Activated CD4-positive, alpha-beta T cell treated with anti-CD3 and anti-CD28 coated beads for 36 hours (primary cell): Measurements from ENCODE around the gene KCNMB2. TPM values are rescaled to one million over a fixed set of nuclear protein-coding genes. Genes with fewer than 3 reads are reported as not detected.

Source experiments
- ATAC-seq: fragments of 200-7000 bp; cut with Tn5 transposase; one replicate; pipeline ENCODE4 v1.10.0; 2021; ENCODE audit warnings: mild to moderate bottlenecking, moderate library complexity
- CTCF ChIA-PET: fragments of 350-600 bp; sonication (Branson Sonifier 250); formaldehyde crosslinking; loops from one replicate; lab custom pipeline; 2021; ENCODE audit warnings: antibody characterized with exemption; lab: Charles Lee
- POLR2A ChIA-PET: fragments of 350-600 bp; sonication (Branson Sonifier 250); formaldehyde crosslinking; loops from one replicate; lab custom pipeline; 2021; ENCODE audit warnings: antibody characterized with exemption, inconsistent platforms; lab: Charles Lee
- DNase-seq: peaks from one replicate; pipeline ENCODE4 v3.0.0-alpha.2; 2020
- H3K27ac Mint-ChIP-seq: one replicate; pipeline ENCODE4 v1.8.0; 2021; ENCODE audit warnings: mixed read lengths
- H3K27me3 Mint-ChIP-seq: one replicate; pipeline ENCODE4 v1.8.0; 2021; ENCODE audit warnings: mixed read lengths
- H3K36me3 Mint-ChIP-seq: one replicate; pipeline ENCODE4 v1.8.0; 2021; ENCODE audit warnings: low read depth, mixed read lengths
- H3K4me1 Mint-ChIP-seq: one replicate; pipeline ENCODE4 v1.8.0; 2021; ENCODE audit warnings: mixed read lengths
- H3K4me3 Mint-ChIP-seq: one replicate; pipeline ENCODE4 v1.8.0; 2021; ENCODE audit warnings: mild to moderate bottlenecking, moderate library complexity, mixed read lengths
- H3K9me3 Mint-ChIP-seq: one replicate; pipeline ENCODE4 v1.8.0; 2021; ENCODE audit warnings: low read depth, mixed read lengths
- intact Hi-C, 2 experiments: fragments of 100-400 bp; cut with DNase I in 1 of 2; cut with micrococcal nuclease in 1 of 2; formaldehyde crosslinking; loops; one replicate each; pipeline versions ENCODE4 v1.14.2 to v1.15.1; 2022 to 2024; cut with DNase I, micrococcal nuclease
- total RNA-seq, 2 experiments: library from RNA; stranded (reverse); gene quantifications; one replicate each; pipeline ENCODE4 v1.2.3, GENCODE V29; 2021

The KCNMB2 gene
- total RNA-seq, 2 experiments from 2014 or later = not detected

DNA sequence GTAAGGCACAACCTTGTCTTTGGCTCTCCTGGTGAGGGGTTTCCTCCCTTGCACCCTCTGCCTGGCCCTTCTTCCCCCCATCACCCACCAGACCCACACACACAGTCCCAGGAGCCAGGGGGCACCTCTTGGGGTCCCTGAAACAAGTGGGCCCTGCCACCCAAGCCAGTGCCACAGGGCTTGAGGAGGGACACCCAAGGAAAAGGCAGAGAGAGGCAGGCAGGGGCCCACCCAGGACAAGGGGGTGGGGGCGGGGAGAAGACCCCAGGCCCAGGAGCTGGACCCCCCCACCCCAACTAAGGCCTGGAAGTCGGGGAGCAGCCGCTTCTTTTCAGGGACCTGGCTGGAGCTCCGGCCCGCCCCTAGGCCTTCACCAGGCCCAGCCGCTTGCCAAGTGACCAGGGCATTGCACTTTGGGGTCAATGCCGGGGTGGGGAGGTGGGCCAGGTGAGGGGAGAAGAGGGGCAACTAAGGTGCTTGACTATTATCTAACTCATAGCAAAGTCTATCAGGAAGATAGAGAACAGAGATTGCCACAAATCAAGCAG, 88.9 kb downstream of the KCNMB2 start:
- intact Hi-C loops = no loop called here
- Mint-ChIP-seq H3K9me3 (no peaks in the 10 kb centered on the region), H3K27me3 (no peaks in the 10 kb centered on the region), H3K4me3 (no peak overlapping the region), H3K4me1 (no peaks in the 10 kb centered on the region), H3K27ac (no peak overlapping the region), H3K36me3 (no peaks in the 10 kb centered on the region)
- POLR2A ChIA-PET = no interaction called here
- CTCF ChIA-PET = no interaction called here
- no peak for ATAC-seq
- no peak for DNase-seq

- Mint-ChIP-seq H3K36me3 (no peaks in the 10 kb centered on the region), H3K27ac (no peak overlapping the region), H3K27me3 (no peaks in the 10 kb centered on the region), H3K4me1 (no peaks in the 10 kb centered on the region), H3K9me3 (no peaks in the 10 kb centered on the region), H3K4me3 (no peak overlapping the region)
- no peak for ATAC-seq
- ChIA-PET POLR2A (no interaction called here), CTCF (no interaction called here)
- intact Hi-C loops = no loop called here
- DNase-seq = no peak
Observed at GRCh38 chr3:178628037-178628436, 91.8 kb downstream of the KCNMB2 start.

DNA sequence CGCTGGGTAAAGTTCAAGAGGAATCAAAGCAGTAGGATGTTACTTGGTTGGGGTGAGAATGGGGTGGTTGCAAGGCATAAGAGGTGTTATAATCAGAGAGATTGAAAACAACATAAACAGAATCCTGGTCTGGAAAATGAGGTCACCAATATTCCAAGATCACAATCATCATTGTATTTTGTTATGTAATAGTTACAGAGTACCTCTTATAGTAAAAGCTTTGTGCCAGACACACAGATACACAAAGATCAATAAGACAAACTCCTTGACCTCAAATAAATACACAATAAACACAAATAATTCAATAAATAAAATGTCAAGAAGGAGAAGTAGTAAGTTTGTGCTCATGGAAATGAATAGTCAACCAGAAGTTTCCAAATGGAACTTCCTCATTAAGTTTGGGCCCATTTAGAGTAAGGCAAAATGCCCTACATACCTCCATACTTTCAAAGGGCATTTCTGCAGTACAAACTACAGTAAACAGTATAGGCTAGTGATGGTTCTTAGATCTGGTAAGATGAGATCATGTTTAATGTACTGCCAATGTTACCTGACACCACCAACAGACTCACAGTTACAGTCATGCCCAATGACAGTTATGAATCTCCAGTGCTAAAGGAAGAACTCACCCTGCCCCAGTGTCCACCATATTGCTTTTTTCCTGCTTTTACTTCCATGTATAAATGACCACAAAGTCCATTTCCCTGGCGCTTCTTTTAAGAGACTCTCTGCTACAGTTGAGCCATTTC, 93.4 kb downstream of the KCNMB2 start:
- H3K27me3 Mint-ChIP-seq = no peaks in the 10 kb centered on the region
- H3K27ac Mint-ChIP-seq = no peak overlapping the region
- no peaks in the 10 kb centered on the region for H3K4me1 Mint-ChIP-seq
- H3K4me3 Mint-ChIP-seq = no peak overlapping the region
- DNase-seq = no peak
- H3K36me3 Mint-ChIP-seq = no peaks in the 10 kb centered on the region
- intact Hi-C loops = no loop called here
- ATAC-seq = no peak
- H3K9me3 Mint-ChIP-seq = peaks cover 6% of the 10 kb centered on the region
- POLR2A ChIA-PET = no interaction called here
- CTCF ChIA-PET = no interaction called here

DNA sequence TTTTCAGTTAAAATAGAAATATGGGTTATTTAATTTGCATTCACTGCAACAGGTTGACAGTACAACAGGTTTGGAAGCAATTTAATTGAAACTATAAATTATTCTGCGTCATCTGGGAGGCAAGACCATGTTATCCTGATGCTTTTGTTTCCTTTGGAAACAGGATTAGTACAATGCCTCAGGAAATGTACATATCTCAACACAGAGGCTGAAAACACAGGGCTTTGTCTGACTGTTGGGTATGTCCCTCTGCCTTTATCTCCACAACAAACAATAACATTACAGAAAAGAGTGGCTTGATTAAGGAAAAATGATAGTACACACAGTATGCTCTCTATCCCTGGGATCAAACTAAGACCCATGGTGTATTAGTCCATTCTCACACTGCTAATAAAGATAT, 95.7 kb downstream of the KCNMB2 start:
- no peak for ATAC-seq
- POLR2A ChIA-PET = no interaction called here

DNA sequence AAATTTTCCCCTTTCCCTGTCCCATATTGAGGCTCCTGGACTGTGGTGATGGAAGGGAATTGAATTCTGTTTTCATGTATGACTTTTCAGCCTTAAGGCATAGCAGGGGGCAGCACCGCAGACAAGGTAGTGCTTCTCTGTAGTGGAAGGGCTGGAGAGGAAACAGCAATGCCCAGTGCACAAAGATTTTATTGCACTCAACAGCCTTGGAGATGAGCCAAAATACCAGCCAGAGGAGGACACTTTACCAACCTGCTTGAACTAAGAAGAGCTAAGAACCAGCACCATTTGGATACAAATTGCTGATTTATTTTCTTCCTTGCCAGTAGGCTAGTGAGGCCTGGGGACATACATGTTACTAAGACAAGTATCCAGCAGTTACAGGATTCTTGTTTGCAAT, 98.7 kb downstream of the KCNMB2 start:
- DNase-seq = no peak
- Mint-ChIP-seq H3K4me3 (no peak overlapping the region), H3K36me3 (no peaks in the 10 kb centered on the region), H3K27me3 (no peaks in the 10 kb centered on the region), H3K27ac (no peak overlapping the region), H3K9me3 (peaks cover 6% of the 10 kb centered on the region), H3K4me1 (no peaks in the 10 kb centered on the region)
- ChIA-PET CTCF (interaction anchor here (0.9 kb wide), 1 partner anchor 381 kb away, joined by 3 read pairs; no protein-coding TSS in a partner anchor), POLR2A (no interaction called here)
- no peak for ATAC-seq
- intact Hi-C loops = no loop called here

More for the DNA sequence above, 95.7 kb downstream of the KCNMB2 start:
- Mint-ChIP-seq H3K36me3 (no peaks in the 10 kb centered on the region), H3K27ac (no peak overlapping the region), H3K4me1 (no peaks in the 10 kb centered on the region), H3K4me3 (no peak overlapping the region), H3K9me3 (peaks cover 6% of the 10 kb centered on the region), H3K27me3 (no peaks in the 10 kb centered on the region)
- DNase-seq = no peak
- intact Hi-C loops = no loop called here
- CTCF ChIA-PET = no interaction called here

- ATAC-seq (no peak), DNase-seq (no peak)
- H3K4me1 Mint-ChIP-seq = no peaks in the 10 kb centered on the region
- H3K27ac Mint-ChIP-seq = no peak overlapping the region
- ChIA-PET CTCF (no interaction called here), POLR2A (no interaction called here)
- intact Hi-C loops = no loop called here
- no peak overlapping the region for H3K4me3 Mint-ChIP-seq
- peaks cover 2% of the 10 kb centered on the region for H3K27me3 Mint-ChIP-seq
- no peaks in the 10 kb centered on the region for H3K36me3 Mint-ChIP-seq
- H3K9me3 Mint-ChIP-seq = peaks cover 6% of the 10 kb centered on the region
Observed at GRCh38 chr3:178637802-178638201, 101.6 kb downstream of the KCNMB2 start.

DNA sequence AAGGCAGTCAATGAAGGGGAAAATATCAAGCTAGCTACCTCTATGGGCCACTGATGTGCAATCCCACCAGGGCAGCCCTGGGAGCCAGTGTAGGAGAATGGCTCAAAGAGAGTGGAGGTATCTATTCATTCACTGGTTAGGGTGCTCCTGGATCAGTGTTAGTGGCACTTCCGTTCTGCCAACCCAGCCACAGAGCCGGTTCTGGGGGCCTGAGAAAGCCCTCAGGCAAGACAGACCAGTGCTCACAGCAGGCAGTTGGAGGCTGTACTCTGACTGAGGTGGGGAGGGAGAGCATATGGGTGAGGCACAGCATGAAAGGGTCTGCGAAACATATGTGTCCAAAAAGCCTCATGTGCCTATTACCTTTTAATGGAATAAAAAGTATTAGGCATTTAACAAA, 109.3 kb downstream of the KCNMB2 start:
- H3K4me1 Mint-ChIP-seq = no peaks in the 10 kb centered on the region
- peaks cover 5% of the 10 kb centered on the region for H3K27me3 Mint-ChIP-seq
- POLR2A ChIA-PET = no interaction called here
- CTCF ChIA-PET = no interaction called here
- intact Hi-C loops = no loop called here
- H3K4me3 Mint-ChIP-seq = no peak overlapping the region
- ATAC-seq (no peak), DNase-seq (no peak)
- H3K36me3 Mint-ChIP-seq = no peaks in the 10 kb centered on the region
- no peak overlapping the region for H3K27ac Mint-ChIP-seq
- peaks cover 7% of the 10 kb centered on the region for H3K9me3 Mint-ChIP-seq

DNA sequence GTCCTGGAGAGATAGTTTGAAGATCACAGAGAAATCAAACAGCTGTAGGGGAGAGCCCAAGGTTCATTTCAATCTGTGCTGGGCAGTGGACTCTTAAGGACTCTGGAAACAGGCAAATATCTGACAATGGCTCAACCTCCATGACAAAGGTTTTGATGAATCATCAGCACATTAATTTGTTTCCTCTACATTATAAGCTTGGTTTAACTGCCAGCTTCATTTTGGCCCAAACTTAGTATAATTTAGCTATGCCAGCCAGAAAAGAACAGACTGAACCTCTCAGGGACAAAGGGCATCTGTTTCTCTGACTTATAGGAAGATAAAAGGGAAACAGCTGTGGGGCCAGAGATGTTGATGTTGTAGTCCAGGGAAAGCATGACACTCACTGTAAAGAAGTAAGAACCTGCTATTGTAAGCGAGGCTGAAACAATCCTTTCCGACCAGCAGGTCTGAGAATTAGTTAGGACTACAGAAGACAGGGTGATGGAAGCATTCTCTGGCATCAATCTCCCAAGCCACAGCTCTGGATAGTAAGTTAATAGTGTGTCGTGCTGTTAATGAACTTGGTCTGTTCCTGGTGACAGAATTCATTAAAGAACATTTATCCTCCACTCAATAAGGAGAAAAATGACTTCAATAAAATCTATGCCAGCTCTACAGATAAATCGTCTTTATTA, 110.1 kb downstream of the KCNMB2 start:
- no peaks in the 10 kb centered on the region for H3K36me3 Mint-ChIP-seq
- no peak for ATAC-seq
- H3K9me3 Mint-ChIP-seq = peaks cover 7% of the 10 kb centered on the region
- no peaks in the 10 kb centered on the region for H3K4me1 Mint-ChIP-seq
- no peak for DNase-seq
- H3K27me3 Mint-ChIP-seq = peaks cover 5% of the 10 kb centered on the region
- intact Hi-C loops = no loop called here
- H3K4me3 Mint-ChIP-seq = no peak overlapping the region
- ChIA-PET POLR2A (no interaction called here), CTCF (interaction anchor here (0.9 kb wide), 1 partner anchor 23 kb away, joined by 3 read pairs; no protein-coding TSS in a partner anchor)
- no peak overlapping the region for H3K27ac Mint-ChIP-seq

- POLR2A ChIA-PET = no interaction called here
- DNase-seq (no peak), ATAC-seq (no peak)
- intact Hi-C loops = no loop called here
- Mint-ChIP-seq H3K27me3 (no peaks in the 10 kb centered on the region), H3K27ac (no peak overlapping the region), H3K4me1 (no peaks in the 10 kb centered on the region), H3K9me3 (no peaks in the 10 kb centered on the region), H3K4me3 (no peak overlapping the region), H3K36me3 (no peaks in the 10 kb centered on the region)
- CTCF ChIA-PET = no interaction called here
Observed at GRCh38 chr3:178655488-178655887, 119.3 kb downstream of the KCNMB2 start.

- H3K9me3 Mint-ChIP-seq = no peaks in the 10 kb centered on the region
- no peaks in the 10 kb centered on the region for H3K36me3 Mint-ChIP-seq
- ATAC-seq (no peak), DNase-seq (no peak)
- no peak overlapping the region for H3K4me3 Mint-ChIP-seq
- intact Hi-C loops = no loop called here
- CTCF ChIA-PET = interaction anchor here (0.6 kb wide), 1 partner anchor 140 kb away, joined by 3 read pairs; no protein-coding TSS in a partner anchor
- no peaks in the 10 kb centered on the region for H3K27me3 Mint-ChIP-seq
- POLR2A ChIA-PET = no interaction called here
- H3K4me1 Mint-ChIP-seq = no peaks in the 10 kb centered on the region
- no peak overlapping the region for H3K27ac Mint-ChIP-seq
Observed at GRCh38 chr3:178658694-178659325, 122.6 kb downstream of the KCNMB2 start.

DNA sequence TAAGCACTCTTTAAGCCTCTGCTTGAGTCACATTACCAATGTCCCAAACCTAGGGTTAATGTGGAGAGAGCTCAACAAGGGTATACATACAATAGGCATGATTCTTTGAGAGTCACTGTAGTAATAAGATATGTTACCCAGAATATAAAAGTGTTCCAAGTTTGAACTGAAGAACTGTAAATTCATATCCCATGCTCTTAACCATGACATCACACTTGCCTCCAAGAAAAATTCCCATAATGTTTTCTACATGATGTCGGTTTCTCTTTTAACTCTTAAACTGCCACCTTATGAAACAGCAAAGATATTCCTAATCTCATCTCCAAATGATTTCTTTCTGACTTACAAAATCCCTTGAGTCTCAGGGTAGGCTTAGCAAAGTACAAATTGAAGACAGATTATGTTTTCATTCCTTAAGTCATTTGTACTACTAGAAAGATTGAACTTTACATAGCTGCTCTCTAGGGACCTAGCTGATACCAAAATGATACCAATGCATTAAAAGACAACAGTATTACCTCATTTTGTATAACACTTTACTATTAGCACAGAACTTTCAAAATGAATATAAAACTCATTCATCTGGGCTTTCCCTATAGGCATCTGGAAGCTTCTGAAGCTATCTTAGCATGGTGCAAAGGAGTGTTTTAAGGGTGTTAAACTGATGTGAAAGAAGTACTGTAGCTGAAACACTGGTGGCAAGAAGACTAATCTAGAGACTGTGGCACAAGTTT, 127.1 kb downstream of the KCNMB2 start:
- H3K27me3 Mint-ChIP-seq = no peaks in the 10 kb centered on the region
- intact Hi-C loops = no loop called here
- H3K4me1 Mint-ChIP-seq = no peaks in the 10 kb centered on the region
- ChIA-PET CTCF (no interaction called here), POLR2A (no interaction called here)
- ATAC-seq (no peak), DNase-seq (no peak)
- no peak overlapping the region for H3K27ac Mint-ChIP-seq
- no peaks in the 10 kb centered on the region for H3K9me3 Mint-ChIP-seq
- H3K4me3 Mint-ChIP-seq = no peak overlapping the region
- H3K36me3 Mint-ChIP-seq = no peaks in the 10 kb centered on the region
